NCI-H128 (cell line): ENCODE data around the gene H19.

Experiments used
- DNase-seq: peaks from one replicate; lab custom pipeline; 2025; ENCODE audit not compliant: unreplicated experiment; lab: John Stamatoyannopoulos, UW

The H19 gene

GRCh38 chr11:1997755-1998154 is at the start of gene H19:
H19 (minus strand) TSS chr11:1997842.
- no peak for DNase-seq

- no peak for DNase-seq
These were observed 44.3 kb upstream of the H19 start for GRCh38 chr11:2041963-2042362.

DNA sequence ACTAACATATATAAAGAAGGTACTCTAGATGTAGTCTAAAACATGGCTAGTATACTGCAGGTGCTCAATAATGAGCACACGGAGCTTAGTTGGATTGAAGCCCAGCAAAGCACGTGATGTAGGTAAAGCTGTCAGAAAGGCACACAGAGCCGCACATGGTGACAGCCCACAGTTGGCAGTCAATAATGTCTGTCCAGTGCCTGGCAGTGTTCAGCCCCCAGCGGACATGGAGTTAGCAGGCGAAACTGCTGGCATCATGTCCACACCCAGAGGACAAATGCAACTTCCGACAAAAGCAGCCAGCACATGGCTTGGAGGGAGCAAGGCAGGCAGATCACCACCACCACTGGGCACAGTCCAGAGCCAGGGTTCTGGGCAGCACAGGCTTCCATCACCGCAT is 43.5 kb upstream of the H19 start:
- no peak for DNase-seq

DNA sequence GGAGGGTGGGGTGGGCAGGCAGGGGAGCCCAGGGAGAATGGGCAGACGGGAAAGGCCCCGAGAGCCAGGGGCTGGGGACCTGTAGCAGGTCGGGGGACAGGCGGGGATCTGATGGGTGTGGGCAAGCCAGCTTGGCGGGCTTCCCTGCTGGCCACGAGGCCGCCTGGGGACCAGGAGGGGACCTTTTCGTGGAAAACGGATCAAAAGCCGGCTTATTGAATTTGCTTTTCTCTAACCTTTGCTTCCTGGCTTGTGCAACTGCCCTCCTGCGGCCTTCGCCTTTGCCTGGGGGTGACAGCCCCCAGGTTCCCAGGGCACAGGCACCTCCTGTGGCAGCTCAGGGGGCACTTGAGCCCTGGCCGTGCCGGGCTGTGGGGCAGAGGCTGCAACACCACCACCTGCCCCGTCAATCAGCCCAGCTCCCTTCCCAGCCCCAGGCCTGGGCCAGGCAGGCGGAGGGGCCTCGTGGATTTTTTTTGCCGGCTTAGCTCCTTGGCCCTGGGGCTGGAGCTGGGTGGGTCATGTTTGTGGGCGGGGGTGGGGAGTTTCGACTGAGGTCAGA is 41.6 kb upstream of the H19 start:
- DNase-seq, result no peak

DNA sequence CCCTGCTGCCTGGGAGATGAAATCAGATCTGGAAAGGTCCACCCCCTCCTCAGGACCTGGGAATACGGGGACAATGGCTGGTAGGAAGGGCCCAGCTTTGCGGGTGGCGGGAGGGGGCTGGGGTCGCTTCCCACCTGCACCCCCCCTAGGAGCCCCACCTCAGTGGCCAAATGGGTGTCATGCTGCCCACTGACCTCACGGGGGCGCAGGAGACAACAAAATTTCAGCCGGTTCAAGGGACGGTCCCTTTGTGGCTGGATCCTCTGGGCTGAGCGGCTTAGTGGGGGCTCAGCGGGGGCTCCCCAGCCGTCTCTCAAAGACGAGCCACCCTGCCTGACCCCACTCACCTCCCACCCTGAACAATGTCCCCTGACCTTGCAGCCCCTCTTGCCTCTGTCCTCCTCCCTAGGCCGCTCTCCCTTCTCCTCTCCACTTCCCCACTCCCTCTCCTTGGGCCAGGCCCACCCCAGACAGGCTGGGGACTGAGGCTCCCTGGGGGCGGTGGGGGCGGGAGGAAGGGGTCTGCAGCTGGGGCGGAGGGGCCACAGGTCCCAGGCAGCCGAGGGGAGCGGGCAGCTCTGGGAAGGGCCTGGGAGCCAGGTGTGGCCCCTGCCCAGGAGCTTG is 39.3 kb upstream of the H19 start:
- no peak for DNase-seq

- DNase-seq, result no peak
These were observed 37.7 kb upstream of the H19 start for GRCh38 chr11:2035382-2035781.

GRCh38 chr11:2031058-2031457 is 33.4 kb upstream of the H19 start:
- DNase-seq, result no peak

DNA sequence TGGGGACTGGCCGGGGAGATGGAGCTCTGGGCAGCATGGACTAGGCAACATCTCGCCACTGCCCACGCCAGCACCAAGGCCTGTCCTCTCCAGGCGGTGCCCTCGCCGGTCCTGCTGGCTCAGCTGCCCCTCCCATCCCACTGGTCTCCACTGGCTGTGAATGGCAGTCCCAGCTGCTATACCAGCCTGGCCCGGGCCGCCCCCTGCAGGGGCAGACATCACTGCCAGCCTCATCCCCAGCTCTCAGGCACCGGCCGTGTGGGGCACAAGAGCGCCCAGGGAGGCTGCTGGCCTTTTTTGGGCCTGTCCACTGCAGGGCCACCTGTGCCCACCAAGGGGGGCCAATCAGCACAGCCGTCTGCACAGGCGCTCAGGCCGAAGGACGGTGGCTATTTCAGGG is 30.1 kb upstream of the H19 start:
- DNase-seq, result no peak

GRCh38 chr11:2015025-2015424 is 17.4 kb upstream of the H19 start:
- DNase-seq, result no peak

GRCh38 chr11:2012440-2012839 is 14.8 kb upstream of the H19 start:
- DNase-seq, result no peak

- no peak for DNase-seq
These were observed 6.8 kb upstream of the H19 start for GRCh38 chr11:2004466-2004865.

- no peak for DNase-seq
These were observed 5.2 kb upstream of the H19 start for GRCh38 chr11:2002807-2003206.

DNA sequence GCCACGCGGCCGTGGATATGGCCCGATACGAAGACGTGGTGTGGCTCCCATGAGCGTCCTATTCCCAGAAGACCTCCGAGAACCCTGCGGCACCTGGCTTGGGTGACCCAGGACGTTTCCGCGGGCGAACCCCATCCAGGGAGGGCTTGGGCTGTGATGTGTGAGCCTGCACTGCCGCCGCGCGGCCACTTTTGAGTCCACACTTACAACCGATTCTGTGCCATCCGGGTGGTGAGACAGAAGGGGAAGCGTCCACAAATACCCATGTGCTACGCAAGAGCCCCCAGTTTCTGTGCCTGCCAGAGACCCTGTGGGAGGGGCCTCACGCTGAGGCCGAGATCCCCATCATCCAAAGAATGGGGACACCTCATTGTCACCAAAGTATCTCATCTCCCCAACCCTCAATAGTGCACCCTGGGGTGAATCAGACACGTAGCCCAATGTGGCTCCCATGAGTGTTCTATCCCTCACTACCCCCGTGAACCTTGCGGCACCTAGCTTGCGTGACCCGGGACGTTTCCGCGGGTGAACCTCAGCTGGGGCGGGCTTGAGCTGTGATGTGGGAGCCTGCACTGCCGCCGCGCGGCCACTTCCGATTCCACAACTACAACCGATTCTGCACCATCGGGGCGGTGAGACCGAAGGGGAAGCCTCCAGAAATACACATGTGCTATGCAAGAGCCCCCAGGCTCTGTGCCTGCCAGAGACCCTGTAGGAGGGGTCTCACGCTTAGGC is 4.6 kb upstream of the H19 start:
- no peak for DNase-seq

- DNase-seq, result no peak
These were observed 1.2 kb upstream of the H19 start for GRCh38 chr11:1998861-1999260.

GRCh38 chr11:1998290-1998689 is 648 bp upstream of the H19 start:
- DNase-seq, result no peak

- no peak for DNase-seq
These were observed 3.5 kb downstream of the H19 start for GRCh38 chr11:1994121-1994520.

- DNase-seq, result no peak
These were observed 5.5 kb downstream of the H19 start for GRCh38 chr11:1992111-1992510.

DNA sequence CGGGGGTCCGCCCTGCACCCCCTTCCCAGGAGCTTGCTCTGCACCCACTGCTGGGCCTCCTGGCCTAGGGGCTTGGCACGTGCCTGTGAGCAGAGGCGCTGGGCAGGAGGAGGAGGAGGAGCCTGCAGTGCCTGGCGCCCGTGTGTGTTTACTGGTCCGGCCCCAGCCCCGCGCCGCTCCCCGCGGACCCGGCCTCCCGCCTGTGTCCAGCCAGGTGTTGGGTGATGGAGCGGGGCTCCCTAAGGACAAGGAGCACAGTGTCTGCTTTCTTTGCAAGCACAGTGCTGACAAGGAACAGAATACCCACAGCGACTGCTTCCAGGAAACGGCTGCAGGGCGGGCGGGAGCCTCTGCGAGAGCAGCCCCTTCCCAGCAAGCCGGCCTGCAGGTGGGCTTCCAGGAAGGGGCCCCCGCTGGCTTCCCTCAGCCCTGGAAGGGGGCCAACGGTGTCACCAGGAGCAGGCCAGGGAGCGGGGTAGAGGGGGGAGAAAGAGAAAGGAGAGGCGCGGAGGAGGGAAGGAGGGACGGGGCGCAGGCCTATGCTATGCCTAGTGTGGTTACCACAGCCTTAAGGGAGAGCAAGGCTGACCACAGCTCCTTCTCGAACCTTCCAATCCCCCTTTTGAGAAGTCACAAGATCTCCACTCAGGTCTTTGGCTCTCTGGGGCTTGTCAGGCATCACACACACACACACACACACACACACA is 6.6 kb downstream of the H19 start:
- DNase-seq, result no peak

- DNase-seq, result no peak
These were observed 7.7 kb downstream of the H19 start for GRCh38 chr11:1989953-1990352.

GRCh38 chr11:1988667-1989317 is 8.8 kb downstream of the H19 start:
- no peak for DNase-seq

GRCh38 chr11:1988174-1988573 is 9.5 kb downstream of the H19 start:
- no peak for DNase-seq

DNA sequence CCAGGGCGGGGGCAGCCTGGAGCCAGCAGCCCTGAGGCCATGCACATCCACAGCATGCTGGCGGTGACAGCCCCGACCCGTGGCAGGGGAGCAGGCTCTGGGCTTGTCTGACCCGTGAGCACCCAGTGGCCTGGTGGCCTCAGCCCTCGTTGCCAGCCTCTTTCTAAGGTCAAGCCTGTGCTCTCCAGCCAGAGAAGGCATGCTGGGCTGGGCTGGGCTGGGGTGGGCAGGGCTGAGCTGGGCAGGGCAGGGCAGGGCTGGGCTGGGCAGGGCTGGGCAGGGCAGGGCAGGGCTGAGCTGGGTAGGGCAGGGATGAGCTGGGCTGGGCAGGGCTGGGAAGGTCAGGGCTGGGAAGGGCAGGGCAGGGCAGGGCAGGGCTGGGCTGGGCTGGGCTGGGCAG is 10.6 kb downstream of the H19 start:
- DNase-seq, result no peak
